Kidney (tissue), 14 donors: Measurements from ENCODE around the gene PIH1D1. TPM values are rescaled to one million over a fixed set of nuclear protein-coding genes. Genes with fewer than 3 reads are reported as not detected.

ENCODE experiments used
- DNase-seq, 5 donors: peaks; one replicate each; pipeline ENCODE4 v3.0.0-alpha.2; 2013 to 2020
- FAIRE-seq: peaks from 2 replicates; lab custom pipeline; 2012; peaks lifted over from hg19 to GRCh38; lab: Jason Lieb, UNC
- H3K27ac ChIP-seq, 2 donors: one replicate each; pipeline ENCODE4 v1.7.0; 2013; ENCODE audit warnings: low read depth in 2 of 2, low read length in 2 of 2, inconsistent platforms in 1 of 2
- H3K27me3 ChIP-seq: one replicate; pipeline ENCODE4 v1.7.1; 2013; ENCODE audit warnings: low read length, inconsistent platforms; ENCODE audit not compliant: control insufficient read depth, insufficient read depth
- H3K36me3 ChIP-seq, 3 donors: one replicate each; pipeline versions ENCODE4 v1.7.0 to v1.7.1; 2013; ENCODE audit warnings: low read length in 3 of 3, control low read depth in 1 of 3, inconsistent platforms in 1 of 3; ENCODE audit not compliant: insufficient read depth in 3 of 3, control insufficient read depth in 2 of 3
- H3K4me1 ChIP-seq, 3 donors: one replicate each; pipeline versions ENCODE4 v1.7.0 to v1.7.1; 2013; ENCODE audit warnings: low read length in 3 of 3, inconsistent platforms in 1 of 3, low read depth in 1 of 3; ENCODE audit not compliant: control insufficient read depth in 2 of 3, insufficient read depth in 2 of 3
- H3K4me3 ChIP-seq, 3 donors: one replicate each; pipeline versions ENCODE4 v1.7.0 to v1.8.1; 2013; ENCODE audit warnings: low read length in 3 of 3, control low read depth in 1 of 3, inconsistent platforms in 1 of 3
- H3K9ac ChIP-seq, 3 donors: one replicate each; pipeline versions ENCODE4 v1.7.0 to v1.7.1; 2013; ENCODE audit warnings: low read length in 3 of 3, control low read depth in 1 of 3, inconsistent platforms in 1 of 3
- H3K9me3 ChIP-seq, 3 donors: one replicate each; pipeline versions ENCODE4 v1.7.0 to v1.7.1; 2013; ENCODE audit warnings: low read length in 3 of 3, control low read depth in 1 of 3, inconsistent platforms in 1 of 3; ENCODE audit not compliant: control insufficient read depth in 2 of 3, insufficient read depth in 1 of 3
- intact Hi-C: fragments of 100-400 bp; cut with DNase I; formaldehyde crosslinking; loops from one replicate; pipeline ENCODE4 v1.11.1; 2022
- polyA plus RNA-seq: library from polyadenylated mRNA; stranded (reverse); fragments of 350-450 nt; fragmentation: Illumina TruSeq; extraction: RNeasy Lipid Tissue Mini Kit (QIAGEN cat#74804); gene quantifications from one replicate; pipeline ENCODE4 v1.2.3, GENCODE V29; 2014; ENCODE audit warnings: low read depth, low replicate concordance; ENCODE audit not compliant: insufficient read depth
- total RNA-seq: library from RNA; stranded (reverse); fragmentation: NEBNext Ultra II Directional; extraction: Animal tissue kit (Norgen Biotek cat#: 25700); gene quantifications from one replicate; pipeline ENCODE4 v1.2.1, GENCODE V29; 2021
- TF ChIP-seq, protein P1 (sequence below): IDR thresholded peaks from 3 replicates; pipeline ENCODE4 v1.5.1; 2012; ENCODE audit warnings: mild to moderate bottlenecking, moderate library complexity, borderline replicate concordance; ENCODE audit not compliant: insufficient read depth; ENCODE audit errors: extremely low read depth
- donor health status: control.
- donor health status: control.
- donor health status: control.
- donor health status: control.
- donor health status: control.
- donor health status: DM: yes; HTN: yes; CAD: no.
- donor health status: Normal renal cell carcinoma (clear cell type).

Gene PIH1D1
- total and polyA plus RNA-seq, 2 donors from 2014 or later, result 74.0 to 97.2 TPM

- H3K4me1 ChIP-seq, result peaks cover 0 to 2% (median 0%) of the 10 kb centered on the region in 3 donors
- H3K4me3 ChIP-seq, result no peak overlapping the region
- no peak overlapping the region for H3K27ac ChIP-seq
- no peaks in the 10 kb centered on the region for H3K27me3 ChIP-seq
- H3K36me3 ChIP-seq, result peaks cover 0 to 2% (median 0%) of the 10 kb centered on the region in 3 donors
- intact Hi-C loops, result no loop called here
- DNase-seq (no peak), FAIRE-seq (no peak)
- TF ChIP-seq, protein P1, sequence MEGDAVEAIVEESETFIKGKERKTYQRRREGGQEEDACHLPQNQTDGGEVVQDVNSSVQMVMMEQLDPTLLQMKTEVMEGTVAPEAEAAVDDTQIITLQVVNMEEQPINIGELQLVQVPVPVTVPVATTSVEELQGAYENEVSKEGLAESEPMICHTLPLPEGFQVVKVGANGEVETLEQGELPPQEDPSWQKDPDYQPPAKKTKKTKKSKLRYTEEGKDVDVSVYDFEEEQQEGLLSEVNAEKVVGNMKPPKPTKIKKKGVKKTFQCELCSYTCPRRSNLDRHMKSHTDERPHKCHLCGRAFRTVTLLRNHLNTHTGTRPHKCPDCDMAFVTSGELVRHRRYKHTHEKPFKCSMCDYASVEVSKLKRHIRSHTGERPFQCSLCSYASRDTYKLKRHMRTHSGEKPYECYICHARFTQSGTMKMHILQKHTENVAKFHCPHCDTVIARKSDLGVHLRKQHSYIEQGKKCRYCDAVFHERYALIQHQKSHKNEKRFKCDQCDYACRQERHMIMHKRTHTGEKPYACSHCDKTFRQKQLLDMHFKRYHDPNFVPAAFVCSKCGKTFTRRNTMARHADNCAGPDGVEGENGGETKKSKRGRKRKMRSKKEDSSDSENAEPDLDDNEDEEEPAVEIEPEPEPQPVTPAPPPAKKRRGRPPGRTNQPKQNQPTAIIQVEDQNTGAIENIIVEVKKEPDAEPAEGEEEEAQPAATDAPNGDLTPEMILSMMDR, result no peak
- H3K9ac ChIP-seq, result no peak overlapping the region
- no peaks in the 10 kb centered on the region for H3K9me3 ChIP-seq
These were observed 16.6 kb upstream of the PIH1D1 start for GRCh38 chr19:49468199-49468598.

DNA sequence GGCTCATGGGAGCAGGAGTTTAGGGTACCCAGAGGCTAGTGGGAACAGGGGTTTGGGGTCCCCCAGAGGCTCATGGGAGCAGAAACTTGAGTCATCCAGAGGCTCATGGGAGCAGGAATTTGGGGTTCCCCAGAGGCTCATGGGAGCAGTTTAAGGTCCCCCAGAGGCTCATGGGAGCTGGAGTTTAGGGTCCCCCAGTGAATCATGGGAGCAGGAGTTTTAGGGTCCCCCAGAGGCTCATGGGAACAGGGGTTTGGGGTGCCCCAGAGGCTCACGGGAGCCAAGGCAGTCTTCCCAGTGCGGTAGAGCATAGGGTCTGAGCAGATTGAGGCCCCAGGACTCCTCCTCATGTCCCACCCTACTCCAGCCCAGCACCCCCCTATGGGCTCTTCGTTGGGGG, 13.8 kb upstream of the PIH1D1 start:
- Histone ChIP-seq H3K27me3 (no peaks in the 10 kb centered on the region), H3K9ac (no peak overlapping the region), H3K4me1 (peaks cover 0 to 2% (median 0%) of the 10 kb centered on the region in 3 donors), H3K36me3 (peaks cover 0 to 2% (median 0%) of the 10 kb centered on the region in 3 donors), H3K9me3 (no peaks in the 10 kb centered on the region), H3K27ac (no peak overlapping the region), H3K4me3 (no peak overlapping the region)
- intact Hi-C loops, result no loop called here
- TF ChIP-seq, protein P1, result no peak
- DNase-seq (no peak), FAIRE-seq (no peak)

GRCh38 chr19:49463960-49464740, 12.5 kb upstream of the PIH1D1 start:
- intact Hi-C loops, result no loop called here
- TF ChIP-seq, protein P1, result no peak

More at GRCh38 chr19:49463960-49464740, 12.5 kb upstream of the PIH1D1 start:
- H3K4me3 ChIP-seq, result no peak overlapping the region
- FAIRE-seq (no peak), DNase-seq (no peak)
- H3K27ac ChIP-seq, result no peak overlapping the region
- H3K9ac ChIP-seq, result no peak overlapping the region
- no peaks in the 10 kb centered on the region for H3K27me3 ChIP-seq
- no peaks in the 10 kb centered on the region for H3K9me3 ChIP-seq
- peaks cover 0 to 2% (median 0%) of the 10 kb centered on the region in 3 donors for H3K36me3 ChIP-seq
- H3K4me1 ChIP-seq, result peaks cover 0 to 2% (median 0%) of the 10 kb centered on the region in 3 donors
